Cardiac muscle cell (in vitro differentiated cells and primary cell): ENCODE measurements around the gene APOA5. TPM values are rescaled to one million over a fixed set of nuclear protein-coding genes. Genes with fewer than 3 reads are reported as not detected.

Experiments
- DNase-seq, 2 donors: peaks; one replicate each; pipeline versions ENCODE4 v3.0.0 to v3.0.0-alpha.2; 2010 to 2017; ENCODE audit warnings: low read depth in 1 of 2, low spot score in 1 of 2
- H3K27ac ChIP-seq: fragments of 200-600 bp; sonication (generic); 2 replicates; pipeline ENCODE4 v1.5.1; 2016
- H3K27me3 ChIP-seq: fragments of 200-600 bp; sonication (generic); 2 replicates; pipeline ENCODE4 v1.6.0; 2016; ENCODE audit warnings: control low read depth
- H3K36me3 ChIP-seq: fragments of 200-600 bp; sonication (generic); 2 replicates; pipeline ENCODE4 v1.5.1; 2016; ENCODE audit warnings: control low read depth
- H3K4me1 ChIP-seq: fragments of 200-600 bp; sonication (generic); 2 replicates; pipeline ENCODE4 v1.8.1; 2017; ENCODE audit warnings: low read depth, mild to moderate bottlenecking, mixed run types
- H3K4me3 ChIP-seq: fragments of 200-600 bp; sonication (generic); 2 replicates; pipeline ENCODE4 v1.5.1; 2016; ENCODE audit warnings: mild to moderate bottlenecking
- H3K9me3 ChIP-seq: fragments of 200-600 bp; sonication (generic); 2 replicates; pipeline ENCODE4 v1.5.1; 2017; ENCODE audit warnings: low read depth, mild to moderate bottlenecking, control low read depth
- polyA plus RNA-seq: library from polyadenylated mRNA; unstranded; fragments of >200 nt; fragmentation: Nextera tagmentation; extraction: Ambion mirVana; gene quantifications from 2 replicates; pipeline ENCODE4 v1.2.1, GENCODE V29; 2016
- total RNA-seq: library from RNA; depleted of rRNA; stranded (reverse); fragments of >200 nt; gene quantifications from 2 replicates; pipeline ENCODE4 v1.2.3, GENCODE V29; 2016
- TF ChIP-seq, protein P1 (sequence below): IDR thresholded peaks from 2 replicates; pipeline ENCODE4 v1.5.1; 2012; ENCODE audit warnings: low read depth, mild to moderate bottlenecking, low read length

Gene APOA5
- total and polyA plus RNA-seq, 2 experiments from 2014 or later, result not detected

GRCh38 chr11:116798368-116798767 lies 6.7 kb upstream of the APOA5 start:
- DNase-seq, result no peak
- Histone ChIP-seq H3K9me3 (no peaks in the 10 kb centered on the region), H3K27ac (no peak overlapping the region), H3K4me3 (no peak overlapping the region), H3K4me1 (no peaks in the 10 kb centered on the region), H3K36me3 (no peaks in the 10 kb centered on the region), H3K27me3 (no peaks in the 10 kb centered on the region)
- TF ChIP-seq, protein P1, sequence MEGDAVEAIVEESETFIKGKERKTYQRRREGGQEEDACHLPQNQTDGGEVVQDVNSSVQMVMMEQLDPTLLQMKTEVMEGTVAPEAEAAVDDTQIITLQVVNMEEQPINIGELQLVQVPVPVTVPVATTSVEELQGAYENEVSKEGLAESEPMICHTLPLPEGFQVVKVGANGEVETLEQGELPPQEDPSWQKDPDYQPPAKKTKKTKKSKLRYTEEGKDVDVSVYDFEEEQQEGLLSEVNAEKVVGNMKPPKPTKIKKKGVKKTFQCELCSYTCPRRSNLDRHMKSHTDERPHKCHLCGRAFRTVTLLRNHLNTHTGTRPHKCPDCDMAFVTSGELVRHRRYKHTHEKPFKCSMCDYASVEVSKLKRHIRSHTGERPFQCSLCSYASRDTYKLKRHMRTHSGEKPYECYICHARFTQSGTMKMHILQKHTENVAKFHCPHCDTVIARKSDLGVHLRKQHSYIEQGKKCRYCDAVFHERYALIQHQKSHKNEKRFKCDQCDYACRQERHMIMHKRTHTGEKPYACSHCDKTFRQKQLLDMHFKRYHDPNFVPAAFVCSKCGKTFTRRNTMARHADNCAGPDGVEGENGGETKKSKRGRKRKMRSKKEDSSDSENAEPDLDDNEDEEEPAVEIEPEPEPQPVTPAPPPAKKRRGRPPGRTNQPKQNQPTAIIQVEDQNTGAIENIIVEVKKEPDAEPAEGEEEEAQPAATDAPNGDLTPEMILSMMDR, result no peak

GRCh38 chr11:116797816-116798215 lies 6.1 kb upstream of the APOA5 start:
- H3K4me3 ChIP-seq, result no peak overlapping the region
- no peak overlapping the region for H3K27ac ChIP-seq
- no peaks in the 10 kb centered on the region for H3K27me3 ChIP-seq
- no peaks in the 10 kb centered on the region for H3K36me3 ChIP-seq
- TF ChIP-seq, protein P1, result no peak
- no peaks in the 10 kb centered on the region for H3K4me1 ChIP-seq
- H3K9me3 ChIP-seq, result no peaks in the 10 kb centered on the region
- DNase-seq, result no peak

GRCh38 chr11:116796548-116796947 lies 4.9 kb upstream of the APOA5 start:
- Histone ChIP-seq H3K4me1 (no peaks in the 10 kb centered on the region), H3K36me3 (no peaks in the 10 kb centered on the region), H3K9me3 (no peaks in the 10 kb centered on the region), H3K27ac (no peak overlapping the region), H3K4me3 (no peak overlapping the region), H3K27me3 (no peaks in the 10 kb centered on the region)
- no peak for DNase-seq
- TF ChIP-seq, protein P1, result no peak

DNA sequence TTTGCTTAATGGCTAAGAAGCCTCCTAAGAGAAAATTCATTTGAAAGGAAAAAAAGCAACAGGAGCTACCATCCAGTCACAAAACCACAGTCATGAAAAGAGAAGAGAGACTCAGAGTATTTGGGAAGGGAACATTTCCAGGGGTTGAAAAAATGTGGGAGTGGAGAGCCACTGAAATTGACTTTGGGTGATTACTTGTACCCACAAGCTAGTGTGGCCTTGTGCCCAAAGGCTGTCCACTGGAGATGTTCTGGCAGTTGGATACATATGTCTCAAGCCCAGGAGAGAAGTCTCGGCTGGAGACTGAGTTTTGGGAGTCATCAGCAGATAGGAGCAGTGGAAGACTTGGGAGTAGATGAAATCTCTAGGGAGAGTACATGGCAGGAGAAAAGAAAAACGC lies 3.2 kb upstream of the APOA5 start:
- TF ChIP-seq, protein P1, result no peak
- H3K4me3 ChIP-seq, result no peak overlapping the region
- no peak overlapping the region for H3K27ac ChIP-seq
- peaks cover 4% of the 10 kb centered on the region for H3K27me3 ChIP-seq
- no peaks in the 10 kb centered on the region for H3K4me1 ChIP-seq
- no peak for DNase-seq
- H3K36me3 ChIP-seq, result no peaks in the 10 kb centered on the region
- no peaks in the 10 kb centered on the region for H3K9me3 ChIP-seq

DNA sequence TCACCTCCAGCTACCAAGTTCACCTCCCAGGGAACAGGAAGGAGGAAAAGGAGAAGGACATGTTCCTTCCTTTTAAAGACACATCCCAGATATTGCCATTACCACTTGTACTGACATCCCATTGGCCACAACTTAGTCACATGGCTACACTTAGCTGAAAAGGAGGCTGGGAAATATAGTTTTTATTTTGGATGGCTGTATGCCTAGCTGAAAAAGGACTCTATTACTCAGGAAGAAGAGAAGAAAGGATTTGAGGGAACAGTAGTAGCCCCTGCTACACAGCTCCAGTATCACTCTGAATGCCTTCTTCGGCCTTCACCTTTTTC lies 2.1 kb upstream of the APOA5 start:
- no peaks in the 10 kb centered on the region for H3K36me3 ChIP-seq
- H3K27me3 ChIP-seq, result peaks cover 8% of the 10 kb centered on the region
- DNase-seq, result peak in 1 of 2 donors; percentile 35
- no peaks in the 10 kb centered on the region for H3K4me1 ChIP-seq
- no peak overlapping the region for H3K4me3 ChIP-seq
- no peak overlapping the region for H3K27ac ChIP-seq
- TF ChIP-seq, protein P1, result no peak
- no peaks in the 10 kb centered on the region for H3K9me3 ChIP-seq
